NCI-H748 (cell line): ENCODE data around the gene GRIP1.
A peak's percentile ranks its signal among the peaks of the same experiment; 100 is the strongest.

Experiments used
- DNase-seq: peaks from one replicate; lab custom pipeline; 2025; ENCODE audit not compliant: unreplicated experiment; lab: John Stamatoyannopoulos, UW

Gene GRIP1

GRCh38 chr12:66678338-66679275 is at the start of gene GRIP1:
TSS of gene GRIP1 (minus strand) at chr12:66679076. CDS start at chr12:66678904, 172 bp downstream.
- peak; percentile 78 for DNase-seq

GRCh38 chr12:66726556-66726955 is 47.7 kb upstream of the GRIP1 start:
- no peak for DNase-seq

GRCh38 chr12:66725031-66725430 is 46.2 kb upstream of the GRIP1 start:
- no peak for DNase-seq

GRCh38 chr12:66724616-66725015 is 45.7 kb upstream of the GRIP1 start:
- no peak for DNase-seq

GRCh38 chr12:66724026-66724425 is 45.1 kb upstream of the GRIP1 start:
- DNase-seq: no peak

GRCh38 chr12:66719862-66720261 is 41.0 kb upstream of the GRIP1 start:
- no peak for DNase-seq

GRCh38 chr12:66717036-66717673 is 38.3 kb upstream of the GRIP1 start:
- DNase-seq: peak; percentile 19

GRCh38 chr12:66716522-66716921 is 37.6 kb upstream of the GRIP1 start:
- peak; percentile 49 for DNase-seq

- no peak for DNase-seq
Measured at GRCh38 chr12:66714709-66715108, 35.8 kb upstream of the GRIP1 start.

GRCh38 chr12:66713984-66714383 is 35.1 kb upstream of the GRIP1 start:
- no peak for DNase-seq

GRCh38 chr12:66709893-66710292 is 31.0 kb upstream of the GRIP1 start:
- DNase-seq: no peak

GRCh38 chr12:66709457-66709773 is 30.5 kb upstream of the GRIP1 start:
- DNase-seq: no peak

- peak; percentile 27 for DNase-seq
Measured at GRCh38 chr12:66708704-66709456, 30.0 kb upstream of the GRIP1 start.

- DNase-seq: no peak
Measured at GRCh38 chr12:66707002-66707697, 28.3 kb upstream of the GRIP1 start.

GRCh38 chr12:66699738-66700482 is 21.0 kb upstream of the GRIP1 start:
- no peak for DNase-seq

GRCh38 chr12:66698558-66698957 is 19.7 kb upstream of the GRIP1 start:
- DNase-seq: no peak

- no peak for DNase-seq
Measured at GRCh38 chr12:66697404-66697803, 18.5 kb upstream of the GRIP1 start.

- DNase-seq: peak; percentile 67
Measured at GRCh38 chr12:66694666-66695613, 16.1 kb upstream of the GRIP1 start.

GRCh38 chr12:66693901-66694513 is 15.1 kb upstream of the GRIP1 start:
- DNase-seq: peak; percentile 86
